ENCODE data around the gene PCP2. TPM values are rescaled to one million over a fixed set of nuclear protein-coding genes. Genes with fewer than 3 reads are reported as not detected.

The PCP2 gene
- total RNA-seq, 1 experiment from 2014 or later = not detected

DNA sequence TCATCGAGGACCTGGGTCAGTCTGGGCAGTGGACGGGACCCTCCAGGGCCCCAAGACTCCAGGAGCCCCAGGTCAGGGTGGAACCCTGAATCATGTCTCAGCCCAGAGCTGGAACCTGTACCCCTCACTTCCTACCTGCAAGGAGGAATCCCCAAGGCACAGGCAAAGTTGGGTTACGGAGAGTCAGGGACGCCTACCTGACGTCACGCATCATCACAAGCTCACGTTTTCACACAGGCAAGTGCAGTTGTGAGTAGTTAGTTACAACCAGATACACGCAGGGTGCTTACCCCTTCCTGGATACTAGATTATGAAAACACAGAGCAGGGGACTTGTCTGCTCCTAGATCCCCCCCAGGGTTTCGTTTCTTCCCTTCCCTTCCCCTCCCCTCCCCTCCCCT lies 37.3 kb upstream of the PCP2 start:
- H3K4me3 ChIP-seq = no peak overlapping the region
- H3K27me3 ChIP-seq = no peaks in the 10 kb centered on the region
- H3K27ac ChIP-seq = no peak overlapping the region
- H3K36me3 ChIP-seq = no peaks in the 10 kb centered on the region
- no peaks in the 10 kb centered on the region for H3K9me3 ChIP-seq (replicated peaks)
- DNase-seq = no peak
- no peaks in the 10 kb centered on the region for H3K4me1 ChIP-seq

- Histone ChIP-seq H3K9me3 (replicated peaks) (no peaks in the 10 kb centered on the region), H3K27ac (no peak overlapping the region), H3K4me3 (no peak overlapping the region), H3K36me3 (no peaks in the 10 kb centered on the region), H3K4me1 (no peaks in the 10 kb centered on the region), H3K27me3 (no peaks in the 10 kb centered on the region)
- DNase-seq = no peak
Measured at GRCh38 chr19:7670150-7670783, 36.7 kb upstream of the PCP2 start.

- no peaks in the 10 kb centered on the region for H3K9me3 ChIP-seq (replicated peaks)
- no peak overlapping the region for H3K27ac ChIP-seq
- no peak overlapping the region for H3K4me3 ChIP-seq
- no peaks in the 10 kb centered on the region for H3K27me3 ChIP-seq
- H3K36me3 ChIP-seq = no peaks in the 10 kb centered on the region
- H3K4me1 ChIP-seq = no peaks in the 10 kb centered on the region
- DNase-seq = no peak
Measured at GRCh38 chr19:7669641-7670040, 36.1 kb upstream of the PCP2 start.

GRCh38 chr19:7668842-7669241 lies 35.3 kb upstream of the PCP2 start, which contains the start of gene RETN:
RETN (plus strand) TSS chr19:7669049; CDS start chr19:7669327, 278 bp downstream.
- H3K9me3 ChIP-seq (replicated peaks) = no peaks in the 10 kb centered on the region
- H3K4me1 ChIP-seq = no peaks in the 10 kb centered on the region
- H3K36me3 ChIP-seq = no peaks in the 10 kb centered on the region
- no peak within 1 kb of the TSS for H3K4me3 ChIP-seq
- no peak within 1 kb of the TSS for H3K27ac ChIP-seq
- no peaks in the 10 kb centered on the region for H3K27me3 ChIP-seq
- DNase-seq = no peak

DNA sequence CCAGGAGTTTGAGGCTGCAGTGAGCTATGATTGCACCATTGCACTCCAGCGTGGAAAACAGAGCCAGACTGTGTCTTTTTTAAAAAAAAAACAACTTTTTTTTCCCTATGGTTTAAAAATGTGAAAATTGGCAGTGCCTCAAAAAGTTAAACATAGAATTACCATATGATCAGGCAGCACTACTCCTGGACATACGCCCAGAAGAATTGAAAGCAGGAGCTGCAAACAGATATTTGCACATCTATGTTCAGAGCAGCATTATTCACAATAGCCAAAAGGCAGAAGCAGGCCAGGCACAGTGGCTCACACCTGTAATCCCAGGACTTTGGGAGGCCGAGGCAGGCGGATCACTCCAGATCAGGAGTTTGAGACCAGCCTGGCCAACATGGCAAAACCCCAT lies 31.6 kb upstream of the PCP2 start:
- no peaks in the 10 kb centered on the region for H3K9me3 ChIP-seq (replicated peaks)
- H3K27ac ChIP-seq = no peak overlapping the region
- H3K27me3 ChIP-seq = no peaks in the 10 kb centered on the region
- no peaks in the 10 kb centered on the region for H3K36me3 ChIP-seq
- H3K4me1 ChIP-seq = no peaks in the 10 kb centered on the region
- no peak overlapping the region for H3K4me3 ChIP-seq
- DNase-seq = no peak

- Histone ChIP-seq H3K4me1 (no peaks in the 10 kb centered on the region), H3K9me3 (replicated peaks) (no peaks in the 10 kb centered on the region), H3K27me3 (no peaks in the 10 kb centered on the region; the same call in 1 of the 2 replicates), H3K27ac (no peak overlapping the region), H3K4me3 (no peak overlapping the region), H3K36me3 (no peaks in the 10 kb centered on the region)
- peak; percentile 52 to 56 for DNase-seq
Measured at GRCh38 chr19:7663706-7664105, 30.2 kb upstream of the PCP2 start.

DNA sequence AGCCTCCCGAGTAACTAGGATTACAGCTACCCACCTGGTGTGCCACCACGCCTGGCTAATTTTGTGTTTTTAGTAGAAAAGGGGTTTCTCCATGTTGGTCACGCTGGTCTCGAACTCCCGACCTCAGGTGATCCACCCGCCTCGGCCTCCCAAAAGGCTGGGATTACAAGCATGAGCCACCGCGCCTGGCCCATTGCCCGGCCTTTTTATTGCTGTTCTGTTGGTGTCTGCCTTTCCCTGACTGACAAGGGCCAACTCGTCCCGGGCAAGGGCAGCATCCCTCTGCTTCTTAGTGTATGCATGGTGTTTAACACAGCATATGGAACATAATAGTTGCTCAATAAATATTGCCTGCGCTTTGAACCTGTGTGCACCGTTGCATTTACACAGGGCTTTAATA lies 29.1 kb upstream of the PCP2 start:
- Histone ChIP-seq H3K36me3 (no peaks in the 10 kb centered on the region), H3K4me1 (no peaks in the 10 kb centered on the region), H3K27me3 (no peaks in the 10 kb centered on the region; the same call in 1 of the 2 replicates), H3K9me3 (replicated peaks) (no peaks in the 10 kb centered on the region), H3K4me3 (no peak overlapping the region), H3K27ac (no peak overlapping the region)
- DNase-seq = no peak

DNA sequence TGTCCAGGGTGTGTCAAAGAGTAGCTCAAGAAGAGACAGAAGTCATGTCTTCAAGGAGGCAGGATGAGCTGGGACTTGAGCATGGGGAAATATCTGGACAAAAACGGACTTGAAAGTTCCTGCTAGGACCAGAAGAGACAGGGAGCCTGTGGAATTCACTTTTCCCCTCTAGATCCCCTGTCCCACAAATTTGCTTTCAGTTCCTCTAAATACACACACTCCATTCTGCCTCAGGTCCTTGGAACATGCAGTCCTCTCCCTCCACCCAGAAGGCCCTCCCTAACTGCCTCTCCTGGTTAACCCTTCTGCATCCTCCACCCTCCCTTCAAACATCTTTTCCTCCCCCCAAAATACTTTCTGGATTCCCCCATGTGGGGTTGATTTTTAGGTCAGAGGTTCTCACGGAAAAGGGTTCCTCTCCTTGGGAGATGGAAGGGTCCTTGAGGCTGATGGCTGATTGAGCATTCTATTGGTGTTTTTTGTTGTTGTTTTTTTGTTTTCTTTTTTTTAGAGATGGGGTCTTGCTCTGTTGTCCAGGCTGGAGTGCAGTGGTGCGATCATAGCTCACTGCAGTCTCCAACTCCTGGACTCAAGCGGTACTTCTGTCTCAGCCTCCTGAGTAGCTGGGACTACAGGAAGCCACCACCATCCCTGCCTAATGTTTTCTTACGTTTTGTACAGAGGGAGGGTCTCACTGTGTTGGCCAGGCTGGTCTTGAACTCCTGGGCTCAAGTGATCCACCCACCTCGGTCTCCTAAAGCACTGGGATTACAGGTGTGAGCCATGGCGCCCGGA lies 28.4 kb upstream of the PCP2 start:
- H3K27me3 ChIP-seq = no peaks in the 10 kb centered on the region; the same call in 1 of the 2 replicates
- no peak for DNase-seq
- no peaks in the 10 kb centered on the region for H3K4me1 ChIP-seq
- H3K36me3 ChIP-seq = no peaks in the 10 kb centered on the region
- no peaks in the 10 kb centered on the region for H3K9me3 ChIP-seq (replicated peaks)
- no peak overlapping the region for H3K4me3 ChIP-seq
- H3K27ac ChIP-seq = no peak overlapping the region

GRCh38 chr19:7658219-7658686 lies 24.7 kb upstream of the PCP2 start:
- no peaks in the 10 kb centered on the region for H3K9me3 ChIP-seq (replicated peaks)
- H3K27me3 ChIP-seq = peaks cover 3% of the 10 kb centered on the region; the same call in 1 of the 2 replicates
- no peak overlapping the region for H3K27ac ChIP-seq
- H3K4me1 ChIP-seq = no peaks in the 10 kb centered on the region
- DNase-seq = peak; percentile 24 to 52
- H3K36me3 ChIP-seq = no peaks in the 10 kb centered on the region
- H3K4me3 ChIP-seq = no peak overlapping the region

GRCh38 chr19:7657131-7657751 lies 23.7 kb upstream of the PCP2 start:
- H3K27me3 ChIP-seq = peaks cover 3% of the 10 kb centered on the region; the same call in 1 of the 2 replicates
- no peaks in the 10 kb centered on the region for H3K9me3 ChIP-seq (replicated peaks)
- H3K27ac ChIP-seq = no peak overlapping the region
- no peak for DNase-seq
- peaks cover 2% of the 10 kb centered on the region; the same call in 1 of the 2 replicates for H3K4me1 ChIP-seq
- H3K4me3 ChIP-seq = no peak overlapping the region
- no peaks in the 10 kb centered on the region for H3K36me3 ChIP-seq

- Histone ChIP-seq H3K4me1 (peaks cover 4% of the 10 kb centered on the region; the same call in 1 of the 2 replicates), H3K9me3 (replicated peaks) (no peaks in the 10 kb centered on the region), H3K27ac (no peak overlapping the region), H3K27me3 (peaks cover 3% of the 10 kb centered on the region; the same call in 1 of the 2 replicates), H3K4me3 (no peak overlapping the region), H3K36me3 (no peaks in the 10 kb centered on the region)
- no peak for DNase-seq
Measured at GRCh38 chr19:7655581-7655980, 22.1 kb upstream of the PCP2 start.

- no peaks in the 10 kb centered on the region for H3K9me3 ChIP-seq (replicated peaks)
- DNase-seq = peak in 1 of 2 experiments; percentile 22
- H3K36me3 ChIP-seq = no peaks in the 10 kb centered on the region
- no peak overlapping the region for H3K27ac ChIP-seq
- no peak overlapping the region for H3K4me3 ChIP-seq
- peaks cover 4% of the 10 kb centered on the region; the same call in 1 of the 2 replicates for H3K4me1 ChIP-seq
- peaks cover 3% of the 10 kb centered on the region; the same call in 1 of the 2 replicates for H3K27me3 ChIP-seq
Measured at GRCh38 chr19:7654401-7654800, 20.9 kb upstream of the PCP2 start.

DNA sequence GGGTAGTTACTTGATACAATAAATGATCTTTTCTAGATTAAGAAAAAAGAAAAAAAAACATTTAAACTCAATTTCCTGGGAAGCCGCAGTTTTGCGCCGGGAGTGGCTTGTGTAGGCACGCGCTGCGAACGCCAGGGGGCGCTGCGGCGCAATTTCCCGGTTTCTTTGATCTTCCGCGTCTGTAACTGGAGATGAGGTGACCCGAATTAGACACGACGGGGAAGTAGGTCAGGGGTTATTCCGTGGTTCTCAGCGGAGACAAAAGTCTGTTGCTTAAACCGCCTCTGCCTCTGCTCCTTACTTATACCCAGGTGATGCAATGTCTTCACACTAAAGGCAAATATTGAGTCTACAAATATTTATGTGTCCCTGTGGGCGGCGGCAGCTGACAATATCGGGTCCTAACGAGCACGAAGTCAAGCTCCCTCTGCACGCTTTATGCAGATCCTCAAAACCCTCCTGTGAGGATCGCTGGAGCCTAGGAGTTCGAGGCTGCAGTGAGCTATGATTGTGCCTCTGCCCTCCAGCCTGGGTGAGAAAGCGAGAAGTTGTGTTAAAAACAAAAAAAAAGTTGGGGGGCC lies 18.6 kb upstream of the PCP2 start:
- Histone ChIP-seq H3K36me3 (no peaks in the 10 kb centered on the region), H3K4me1 (peaks cover 4% of the 10 kb centered on the region; the same call in 1 of the 2 replicates), H3K27me3 (peaks cover 3% of the 10 kb centered on the region; the same call in 1 of the 2 replicates), H3K27ac (no peak overlapping the region), H3K4me3 (no peak overlapping the region), H3K9me3 (replicated peaks) (no peaks in the 10 kb centered on the region)
- DNase-seq = peak; percentile 70 to 85

- Histone ChIP-seq H3K36me3 (no peaks in the 10 kb centered on the region), H3K4me1 (peaks cover 4% of the 10 kb centered on the region; the same call in 1 of the 2 replicates), H3K27me3 (0 out of 2 replicates have a peak, but pooled peaks cover 3% of the 10 kb centered on the region), H3K27ac (no peak overlapping the region), H3K4me3 (no peak overlapping the region), H3K9me3 (replicated peaks) (no peaks in the 10 kb centered on the region)
- DNase-seq = no peak
Measured at GRCh38 chr19:7650148-7650547, 16.6 kb upstream of the PCP2 start.

Measured in SJCRH30 (cell line).